ENCODE results near the gene CPED1. TPM values are rescaled to one million over a fixed set of nuclear protein-coding genes. Genes with fewer than 3 reads are reported as not detected.
"Not testable (repeated sequence)": the region's sequence is repeated elsewhere in the genome, so short reads cannot be mapped to it uniquely, and the experiment has no call there.

Gene CPED1
- total RNA-seq, 2 experiments from 2014 or later = not detected

DNA sequence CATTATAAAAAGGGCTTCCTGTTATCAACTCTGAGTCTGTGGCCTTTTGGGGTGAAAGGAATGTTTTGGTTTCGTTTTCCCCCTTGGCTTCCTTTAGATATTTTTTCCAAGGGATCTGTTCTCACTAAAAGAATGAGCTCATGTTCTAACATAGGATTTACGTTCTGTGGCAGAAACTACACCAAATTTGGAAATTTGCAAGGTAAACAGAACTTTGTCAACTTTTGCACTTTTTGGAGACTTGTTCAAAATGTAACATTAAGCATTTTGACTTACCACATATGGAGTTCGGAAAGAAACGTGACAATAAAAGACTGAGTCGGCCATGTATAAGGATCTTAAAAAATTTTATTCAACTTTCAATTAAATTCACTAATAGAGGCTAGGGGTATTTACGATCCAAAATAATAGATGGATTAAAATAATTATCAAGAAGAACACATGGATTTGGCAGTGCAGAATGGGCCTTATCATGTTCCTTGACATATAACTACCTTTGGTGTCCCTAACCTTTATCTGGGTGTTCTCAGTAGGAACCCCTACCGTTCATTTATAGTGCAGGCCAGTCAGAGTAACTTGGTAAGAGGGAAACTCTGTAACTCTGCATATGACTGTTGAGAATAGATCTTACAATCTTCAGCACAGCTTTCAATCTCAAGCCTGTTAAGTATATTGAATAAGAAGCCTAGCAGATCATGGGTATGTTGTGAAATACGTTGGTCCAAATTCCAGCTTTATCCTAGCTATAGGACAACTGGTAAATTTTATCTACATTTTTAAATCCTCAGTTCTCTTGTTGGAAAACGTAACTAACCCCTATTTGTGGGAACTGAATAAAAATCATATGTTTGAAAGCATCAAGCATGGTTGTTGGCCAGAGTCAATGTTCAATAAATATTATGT is 11.8 kb downstream of the CPED1 start:
- H3K27me3 Mint-ChIP-seq (ENCODE audit: low read depth) = peaks cover 3% of the 10 kb centered on the region
- DNase-seq = no peak
- H3K4me1 Mint-ChIP-seq (ENCODE audit: low read depth) = peaks cover 20% of the 10 kb centered on the region
- H3K27ac Mint-ChIP-seq = no peak overlapping the region
- intact Hi-C loops (cut with micrococcal nuclease) = no loop called here
- H3K9me3 Mint-ChIP-seq = no peaks in the 10 kb centered on the region
- CTCF ChIA-PET = interaction anchor here (2.5 kb wide), 1 partner anchor 13 kb away, joined by 10 read pairs; no protein-coding TSS in a partner anchor
- no peak overlapping the region for H3K4me3 Mint-ChIP-seq
- no peaks in the 10 kb centered on the region for H3K36me3 Mint-ChIP-seq (ENCODE audit: low read depth)

DNA sequence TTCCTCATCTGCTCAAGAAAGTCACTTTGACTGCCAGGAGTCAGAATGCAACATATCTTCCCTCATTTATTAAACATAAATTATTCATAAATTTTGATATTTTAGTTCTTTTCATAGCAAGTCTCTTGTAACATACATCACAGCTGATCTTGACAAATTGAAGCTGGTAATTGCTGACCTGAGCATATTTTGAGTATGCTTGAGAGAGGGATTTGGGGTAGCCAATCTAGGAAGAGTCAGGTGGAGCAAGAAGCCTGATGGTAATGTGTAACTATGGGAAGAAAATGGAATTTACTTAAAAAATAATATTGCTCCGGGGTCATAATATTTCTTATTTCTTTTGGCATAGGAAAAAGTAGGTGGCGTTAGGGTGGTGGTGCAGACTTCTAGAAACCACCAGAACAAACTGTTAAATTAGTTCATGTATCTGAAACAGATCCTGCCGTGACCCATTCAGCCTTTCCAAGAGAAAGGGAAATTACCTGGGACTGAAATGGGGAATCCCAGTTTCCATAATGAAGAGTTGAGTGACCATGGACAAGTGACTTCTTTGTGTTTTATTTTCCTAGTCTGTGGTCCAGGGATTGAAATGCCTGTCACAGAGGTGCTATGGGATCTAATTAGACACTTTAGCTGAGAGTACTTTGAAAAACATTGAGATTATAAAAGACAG is 12.9 kb downstream of the CPED1 start:
- no peak overlapping the region for H3K27ac Mint-ChIP-seq
- H3K27me3 Mint-ChIP-seq (ENCODE audit: low read depth) = peaks cover 6% of the 10 kb centered on the region
- intact Hi-C loops (cut with micrococcal nuclease) = no loop called here
- H3K36me3 Mint-ChIP-seq (ENCODE audit: low read depth) = no peaks in the 10 kb centered on the region
- CTCF ChIA-PET = interaction anchor here (1.0 to 2.5 kb wide), 4 partner anchors 14 to 81 kb away, joined by 3 to 10 read pairs (median 4); no protein-coding TSS in a partner anchor
- H3K4me1 Mint-ChIP-seq (ENCODE audit: low read depth) = peaks cover 12% of the 10 kb centered on the region
- no peak for DNase-seq
- no peaks in the 10 kb centered on the region for H3K9me3 Mint-ChIP-seq
- no peak overlapping the region for H3K4me3 Mint-ChIP-seq

GRCh38 chr7:121002048-121002756 is 13.7 kb downstream of the CPED1 start:
- DNase-seq = no peak
- CTCF ChIA-PET = interaction anchor here (0.7 to 2.0 kb wide), 4 partner anchors 37 to 107 kb away, joined by 3 to 5 read pairs (median 4); no protein-coding TSS in a partner anchor
- H3K4me3 Mint-ChIP-seq = no peak overlapping the region
- peaks cover 7% of the 10 kb centered on the region for H3K4me1 Mint-ChIP-seq (ENCODE audit: low read depth)
- intact Hi-C loops (cut with micrococcal nuclease) = no loop called here
- H3K27me3 Mint-ChIP-seq (ENCODE audit: low read depth) = peaks cover 9% of the 10 kb centered on the region
- no peak overlapping the region for H3K27ac Mint-ChIP-seq
- no peaks in the 10 kb centered on the region for H3K36me3 Mint-ChIP-seq (ENCODE audit: low read depth)
- H3K9me3 Mint-ChIP-seq = no peaks in the 10 kb centered on the region

DNA sequence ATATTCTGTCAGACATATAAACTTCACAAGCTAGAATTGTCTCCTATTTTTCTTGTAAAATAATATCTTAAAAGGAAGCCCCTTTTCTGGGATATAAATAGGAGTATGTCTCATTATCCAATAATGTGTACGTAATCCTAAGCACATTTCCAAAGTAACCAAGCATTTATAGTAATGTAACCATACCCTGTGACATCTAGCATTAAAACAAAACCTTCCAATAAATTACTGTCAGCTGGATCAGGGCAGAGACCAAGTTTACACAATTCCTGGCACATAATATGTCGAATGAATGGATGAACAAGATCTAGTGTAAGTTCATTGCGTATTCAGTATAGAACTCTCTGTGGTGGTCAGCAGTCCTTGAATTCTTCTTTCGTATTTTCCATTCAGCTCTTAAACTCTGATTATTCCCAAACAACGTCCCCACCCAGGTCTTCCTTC is 14.3 kb downstream of the CPED1 start:
- peaks cover 7% of the 10 kb centered on the region for H3K4me1 Mint-ChIP-seq (ENCODE audit: low read depth)
- intact Hi-C loops (cut with micrococcal nuclease) = no loop called here
- no peak overlapping the region for H3K4me3 Mint-ChIP-seq
- no peaks in the 10 kb centered on the region for H3K9me3 Mint-ChIP-seq
- H3K27ac Mint-ChIP-seq = no peak overlapping the region
- no peak for DNase-seq
- H3K36me3 Mint-ChIP-seq (ENCODE audit: low read depth) = no peaks in the 10 kb centered on the region
- H3K27me3 Mint-ChIP-seq (ENCODE audit: low read depth) = peaks cover 11% of the 10 kb centered on the region
- CTCF ChIA-PET = interaction anchor here (0.6 to 2.0 kb wide), 5 partner anchors 38 to 193 kb away, joined by 3 to 5 read pairs (median 3); no protein-coding TSS in a partner anchor

DNA sequence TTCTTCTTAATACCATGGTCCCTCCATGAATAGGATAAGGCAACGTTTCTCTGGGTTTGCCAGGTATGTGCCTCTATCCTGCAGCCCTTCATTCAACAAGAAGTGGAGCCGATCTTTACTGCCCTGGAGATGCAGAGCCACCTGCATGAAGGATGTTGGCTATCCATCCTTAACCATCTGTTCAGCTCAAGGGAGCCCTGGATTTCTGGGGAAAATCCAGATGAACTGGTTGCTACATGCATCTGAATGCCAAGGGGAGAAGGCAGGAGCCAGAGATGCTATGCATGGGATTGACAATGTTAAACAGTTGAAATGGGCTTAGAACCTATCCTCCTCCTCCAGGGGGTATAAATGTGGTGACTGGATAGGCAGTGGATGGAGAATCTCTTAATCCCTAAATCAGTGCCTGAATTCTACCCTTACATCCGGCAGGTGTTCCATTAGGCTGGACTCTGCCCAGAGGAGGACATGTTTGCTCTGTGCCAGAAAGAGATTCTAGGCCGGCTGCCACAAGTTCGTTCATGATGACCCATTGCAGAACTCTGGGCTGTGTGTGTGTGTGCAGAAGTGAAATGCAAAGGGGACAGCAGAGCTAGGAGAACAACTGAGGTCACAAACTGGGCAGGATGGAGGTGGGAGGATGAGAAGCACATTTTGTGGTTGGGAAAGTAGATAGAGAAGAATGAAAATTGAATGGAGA is 15.6 kb downstream of the CPED1 start:
- no peak overlapping the region for H3K4me3 Mint-ChIP-seq
- intact Hi-C loops (cut with micrococcal nuclease) = no loop called here
- H3K36me3 Mint-ChIP-seq (ENCODE audit: low read depth) = no peaks in the 10 kb centered on the region
- CTCF ChIA-PET = interaction anchor here (0.5 kb wide), 1 partner anchor 82 kb away, joined by 3 read pairs; no protein-coding TSS in a partner anchor
- H3K4me1 Mint-ChIP-seq (ENCODE audit: low read depth) = peaks cover 7% of the 10 kb centered on the region
- no peak overlapping the region for H3K27ac Mint-ChIP-seq
- DNase-seq = no peak
- H3K9me3 Mint-ChIP-seq = no peaks in the 10 kb centered on the region
- peaks cover 16% of the 10 kb centered on the region for H3K27me3 Mint-ChIP-seq (ENCODE audit: low read depth)

DNA sequence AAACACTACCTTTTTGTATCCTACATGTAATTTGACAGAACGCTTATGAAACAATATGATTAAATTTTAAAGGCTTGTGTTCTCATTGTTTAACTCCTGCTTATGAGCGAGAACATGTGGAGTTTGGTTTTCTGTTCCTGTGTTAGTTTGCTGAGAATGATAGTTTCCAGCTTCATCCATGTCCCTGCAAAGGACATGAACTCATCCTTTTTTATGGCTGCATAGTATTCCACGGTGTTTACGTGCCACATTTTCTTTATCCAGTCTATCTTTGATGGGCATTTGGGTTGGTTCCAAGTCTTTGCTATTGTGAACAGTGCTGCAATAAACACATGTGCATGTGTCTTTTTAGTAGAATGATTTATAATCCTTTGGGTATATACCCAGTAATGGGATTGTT is 16.5 kb downstream of the CPED1 start:
- intact Hi-C loops (cut with micrococcal nuclease); H3K36me3 Mint-ChIP-seq (ENCODE audit: low read depth): not testable (repeated sequence)
- H3K27me3 Mint-ChIP-seq (ENCODE audit: low read depth) = peaks cover 16% of the 10 kb centered on the region

GRCh38 chr7:121005996-121006584 is 17.6 kb downstream of the CPED1 start:
- intact Hi-C loops (cut with micrococcal nuclease) = no loop called here
- no peak for DNase-seq
- Mint-ChIP-seq H3K27me3 (ENCODE audit: low read depth) (peaks cover 16% of the 10 kb centered on the region), H3K36me3 (ENCODE audit: low read depth) (no peaks in the 10 kb centered on the region), H3K4me3 (no peak overlapping the region), H3K27ac (no peak overlapping the region), H3K4me1 (ENCODE audit: low read depth) (no peaks in the 10 kb centered on the region), H3K9me3 (no peaks in the 10 kb centered on the region)
- CTCF ChIA-PET = no interaction called here

More for the DNA sequence above, 16.5 kb downstream of the CPED1 start:
- H3K4me1 Mint-ChIP-seq (ENCODE audit: low read depth); H3K4me3 Mint-ChIP-seq; DNase-seq; H3K9me3 Mint-ChIP-seq; CTCF ChIA-PET; H3K27ac Mint-ChIP-seq: not testable (repeated sequence)

GRCh38 chr7:121006711-121007315 is 18.3 kb downstream of the CPED1 start:
- intact Hi-C loops (cut with micrococcal nuclease) = no loop called here
- Mint-ChIP-seq H3K27me3 (ENCODE audit: low read depth) (peaks cover 16% of the 10 kb centered on the region), H3K4me1 (ENCODE audit: low read depth) (no peaks in the 10 kb centered on the region), H3K9me3 (no peaks in the 10 kb centered on the region), H3K27ac (no peak overlapping the region), H3K36me3 (ENCODE audit: low read depth) (no peaks in the 10 kb centered on the region), H3K4me3 (no peak overlapping the region)
- CTCF ChIA-PET = no interaction called here
- no peak for DNase-seq

- Mint-ChIP-seq H3K4me3 (no peak overlapping the region), H3K4me1 (ENCODE audit: low read depth) (no peaks in the 10 kb centered on the region), H3K9me3 (no peaks in the 10 kb centered on the region), H3K27me3 (ENCODE audit: low read depth) (peaks cover 14% of the 10 kb centered on the region), H3K36me3 (ENCODE audit: low read depth) (no peaks in the 10 kb centered on the region), H3K27ac (no peak overlapping the region)
- intact Hi-C loops (cut with micrococcal nuclease) = no loop called here
- CTCF ChIA-PET = interaction anchor here (1.0 to 1.8 kb wide), 2 partner anchors 13 to 22 kb away, joined by 3 to 5 read pairs; no protein-coding TSS in a partner anchor
- no peak for DNase-seq
These were observed 20.3 kb downstream of the CPED1 start for GRCh38 chr7:121008816-121009215.

- DNase-seq = no peak
- H3K4me3 Mint-ChIP-seq = no peak overlapping the region
- no peaks in the 10 kb centered on the region for H3K4me1 Mint-ChIP-seq (ENCODE audit: low read depth)
- no peaks in the 10 kb centered on the region for H3K9me3 Mint-ChIP-seq
- H3K27ac Mint-ChIP-seq = no peak overlapping the region
- intact Hi-C loops (cut with micrococcal nuclease) = no loop called here
- CTCF ChIA-PET = interaction anchor here (0.6 to 0.9 kb wide), 2 partner anchors 23 to 670 kb away, joined by 3 to 4 read pairs; partner anchors contain the start of gene CPED1
- no peaks in the 10 kb centered on the region for H3K36me3 Mint-ChIP-seq (ENCODE audit: low read depth)
- peaks cover 10% of the 10 kb centered on the region for H3K27me3 Mint-ChIP-seq (ENCODE audit: low read depth)
These were observed 22.9 kb downstream of the CPED1 start for GRCh38 chr7:121011401-121011800.

Data from activated naive CD4-positive, alpha-beta T cell treated with anti-CD3 and anti-CD28 coated beads for 36 hours (primary cell).